H1 (cell line): ENCODE measurements around the gene SELENOV. TPM values are rescaled to one million over a fixed set of nuclear protein-coding genes. Genes with fewer than 3 reads are reported as not detected.

Source experiments
- BCL11A ChIP-seq, 2 experiments: IDR thresholded peaks; one replicate each; pipeline ENCODE4 v1.6.1; 2011; ENCODE audit warnings: low read depth in 2 of 2, low read length in 2 of 2, mild to moderate bottlenecking in 2 of 2
- CHD1 ChIP-seq: IDR thresholded peaks from 2 replicates; pipeline ENCODE4 v1.6.1; 2012; ENCODE audit warnings: low read depth, low read length, improper control_type of control experiment
- CHD2 ChIP-seq: IDR thresholded peaks from 2 replicates; pipeline ENCODE4 v1.6.1; 2012; ENCODE audit warnings: low read length, improper control_type of control experiment
- CTBP2 ChIP-seq: IDR thresholded peaks from 2 replicates; pipeline ENCODE4 v1.7.0; 2011; ENCODE audit warnings: borderline replicate concordance, mild to moderate bottlenecking, moderate library complexity, mixed read lengths, low read length; ENCODE audit not compliant: insufficient read depth, insufficient read length
- EGR1 ChIP-seq: IDR thresholded peaks from 2 replicates; pipeline ENCODE4 v1.6.1; 2011; ENCODE audit warnings: low read depth, low read length, borderline replicate concordance
- GABPA ChIP-seq: IDR thresholded peaks from 2 replicates; pipeline ENCODE4 v1.6.1; 2011; ENCODE audit warnings: mild to moderate bottlenecking, low read length, moderate library complexity, borderline replicate concordance; ENCODE audit not compliant: insufficient read depth
- GTF2F1 ChIP-seq: IDR thresholded peaks from 2 replicates; pipeline ENCODE4 v1.6.1; 2012; ENCODE audit warnings: low read depth, low read length, improper control_type of control experiment, borderline replicate concordance
- HDAC6 ChIP-seq: IDR thresholded peaks from one replicate; pipeline ENCODE4 v1.7.1; 2012; ENCODE audit warnings: low read depth, mild to moderate bottlenecking, inconsistent platforms, low read length, moderate library complexity
- JUND ChIP-seq: IDR thresholded peaks from 2 replicates; pipeline ENCODE4 v1.6.1; 2011; ENCODE audit warnings: mild to moderate bottlenecking, improper control_type of control experiment, low read length
- NRF1 ChIP-seq: IDR thresholded peaks from 2 replicates; pipeline ENCODE4 v1.6.1; 2011; ENCODE audit warnings: mild to moderate bottlenecking, low read depth, low read length, improper control_type of control experiment
- PHF8 ChIP-seq: fragments of 200-600 bp; sonication (generic); conservative IDR thresholded peaks from 2 replicates; pipeline ENCODE4 v1.7.1; 2012; ENCODE audit warnings: low read depth, mild to moderate bottlenecking, inconsistent platforms, low read length, moderate library complexity
- POU5F1 ChIP-seq: IDR thresholded peaks from 2 replicates; pipeline ENCODE4 v1.6.1; 2011; ENCODE audit warnings: low read depth, mild to moderate bottlenecking, low read length, moderate library complexity
- RAD21 ChIP-seq, 2 experiments: IDR thresholded peaks in 1 of 2; conservative IDR thresholded peaks in 1 of 2; 2 replicates each; pipeline ENCODE4 v1.6.1; 2011; ENCODE audit warnings: low read depth in 2 of 2, low read length in 2 of 2, improper control_type of control experiment in 1 of 2, inconsistent platforms in 1 of 2, mild to moderate bottlenecking in 1 of 2, moderate library complexity in 1 of 2
- RBBP5 ChIP-seq: IDR thresholded peaks from 2 replicates; pipeline ENCODE4 v1.7.1; 2012; ENCODE audit warnings: low read depth, mild to moderate bottlenecking, inconsistent platforms, low read length, moderate library complexity, borderline replicate concordance
- SIX5 ChIP-seq: IDR thresholded peaks from 2 replicates; pipeline ENCODE4 v1.6.1; 2011; ENCODE audit warnings: mild to moderate bottlenecking, low read depth, low read length
- SP1 ChIP-seq: IDR thresholded peaks from 2 replicates; pipeline ENCODE4 v1.6.1; 2011; ENCODE audit warnings: low read depth, low read length
- SP2 ChIP-seq: IDR thresholded peaks from 2 replicates; pipeline ENCODE4 v1.6.1; 2012; ENCODE audit warnings: mild to moderate bottlenecking, low read length, inconsistent platforms
- SUZ12 ChIP-seq: fragments of 200-600 bp; sonication (generic); IDR thresholded peaks from 2 replicates; pipeline ENCODE4 v1.6.1; 2012; ENCODE audit warnings: mild to moderate bottlenecking, inconsistent platforms, low read length, moderate library complexity, mixed read lengths
- TCF12 ChIP-seq: IDR thresholded peaks from 2 replicates; pipeline ENCODE4 v1.6.1; 2011; ENCODE audit warnings: low read depth, mild to moderate bottlenecking, low read length
- polyA plus RNA-seq, 7 experiments: library from polyadenylated mRNA; depleted of rRNA in 3 of 7; stranded (reverse) in 5 of 7; unstranded in 2 of 7; fragments of >200 nt in 5 of 7; fragments of 200-250 nt in 2 of 7; gene quantifications; 1 replicate in 5 of 7; 2 replicates in 1 of 7; 4 replicates in 1 of 7; pipeline versions ENCODE4 v1.2.1 to v1.2.3, GENCODE V29; 2011 to 2013; ENCODE audit warnings: missing spikeins in 2 of 7, mixed read lengths in 2 of 7
- total RNA-seq: library from RNA; stranded (reverse); fragmentation: NEBNext Ultra II Directional; extraction: Animal tissue kit (Norgen Biotek cat#: 25700); gene quantifications from 2 replicates; pipeline ENCODE4 v1.2.1, GENCODE V29; 2021
- TF ChIP-seq, protein P1 (sequence below): IDR thresholded peaks from 2 replicates; pipeline ENCODE4 v1.6.1; 2012; ENCODE audit warnings: inconsistent platforms
- TF ChIP-seq, protein P2 (sequence below): IDR thresholded peaks from 2 replicates; pipeline ENCODE4 v1.6.1; 2011; ENCODE audit warnings: low read depth, mild to moderate bottlenecking, low read length; ENCODE audit not compliant: insufficient read depth

The SELENOV gene
- total and polyA plus RNA-seq, 2 of the 8 experiments (the other 6 are each of a cell fraction or from before 2014, with no cell fraction given), result 8.4 to 10.7 TPM

GRCh38 chr19:39502640-39503417, 12.1 kb upstream of the SELENOV start (continued):
- TF ChIP-seq GABPA, result 0 out of 2 replicates have a peak, but pooled peaks have one; percentile 76
- TF ChIP-seq, protein P1, sequence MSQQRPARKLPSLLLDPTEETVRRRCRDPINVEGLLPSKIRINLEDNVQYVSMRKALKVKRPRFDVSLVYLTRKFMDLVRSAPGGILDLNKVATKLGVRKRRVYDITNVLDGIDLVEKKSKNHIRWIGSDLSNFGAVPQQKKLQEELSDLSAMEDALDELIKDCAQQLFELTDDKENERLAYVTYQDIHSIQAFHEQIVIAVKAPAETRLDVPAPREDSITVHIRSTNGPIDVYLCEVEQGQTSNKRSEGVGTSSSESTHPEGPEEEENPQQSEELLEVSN, result peak; percentile 99
- no peak for TF ChIP-seq SUZ12
- no peak for TF ChIP-seq SIX5
- TF ChIP-seq CTBP2, result no peak
- TF ChIP-seq RBBP5, result 0 out of 2 replicates have a peak, but pooled peaks have one; percentile 54
- TF ChIP-seq JUND, result 0 out of 2 replicates have a peak, but pooled peaks have one; percentile 34
- TF ChIP-seq BCL11A (IDR thresholded peaks at IDR 0.05; ENCODE audit: low read depth in 2 of 2, low read length in 2 of 2), result no peak
- TF ChIP-seq EGR1, result no peak
- no peak for TF ChIP-seq HDAC6
- no peak for TF ChIP-seq SP2
- TF ChIP-seq TCF12, result peak; percentile 49; the same call in 1 of the 2 replicates
- TF ChIP-seq PHF8, result no peak
- no peak for TF ChIP-seq POU5F1
- peak; percentile 86; the same call in 1 of the 2 replicates for TF ChIP-seq GTF2F1
- TF ChIP-seq SP1, result no peak
- no peak for TF ChIP-seq CHD1
- no peak for TF ChIP-seq CHD2
- TF ChIP-seq, protein P2, sequence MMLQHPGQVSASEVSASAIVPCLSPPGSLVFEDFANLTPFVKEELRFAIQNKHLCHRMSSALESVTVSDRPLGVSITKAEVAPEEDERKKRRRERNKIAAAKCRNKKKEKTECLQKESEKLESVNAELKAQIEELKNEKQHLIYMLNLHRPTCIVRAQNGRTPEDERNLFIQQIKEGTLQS, result no peak
- peak in 1 of 2 experiments; percentile 56; a peak in 2 of 4 replicates for TF ChIP-seq RAD21 (IDR thresholded peaks at IDR 0.05 in 1 of 2, conservative IDR thresholded peaks at IDR 0.05 in 1 of 2; ENCODE audit: low read depth in 2 of 2, low read length in 2 of 2)
- TF ChIP-seq NRF1, result peak; percentile 50
